Dermis microvascular lymphatic vessel endothelial cell (primary cell): ENCODE measurements around the gene NOSTRIN. TPM values are rescaled to one million over a fixed set of nuclear protein-coding genes. Genes with fewer than 3 reads are reported as not detected.
"Not testable (repeated sequence)": the region's sequence is repeated elsewhere in the genome, so short reads cannot be mapped to it uniquely, and the experiment has no call there.

Experiments
- DNase-seq, 2 donors: peaks; one replicate each; pipeline versions ENCODE4 v3.0.0 to v3.0.0-alpha.2; 2010; ENCODE audit warnings: low read depth in 2 of 2
- total RNA-seq: library from RNA; depleted of rRNA; stranded (reverse); fragments of >200 nt; gene quantifications from 2 replicates; pipeline ENCODE4 v1.2.1, GENCODE V29; 2014

NOSTRIN gene, protein sequence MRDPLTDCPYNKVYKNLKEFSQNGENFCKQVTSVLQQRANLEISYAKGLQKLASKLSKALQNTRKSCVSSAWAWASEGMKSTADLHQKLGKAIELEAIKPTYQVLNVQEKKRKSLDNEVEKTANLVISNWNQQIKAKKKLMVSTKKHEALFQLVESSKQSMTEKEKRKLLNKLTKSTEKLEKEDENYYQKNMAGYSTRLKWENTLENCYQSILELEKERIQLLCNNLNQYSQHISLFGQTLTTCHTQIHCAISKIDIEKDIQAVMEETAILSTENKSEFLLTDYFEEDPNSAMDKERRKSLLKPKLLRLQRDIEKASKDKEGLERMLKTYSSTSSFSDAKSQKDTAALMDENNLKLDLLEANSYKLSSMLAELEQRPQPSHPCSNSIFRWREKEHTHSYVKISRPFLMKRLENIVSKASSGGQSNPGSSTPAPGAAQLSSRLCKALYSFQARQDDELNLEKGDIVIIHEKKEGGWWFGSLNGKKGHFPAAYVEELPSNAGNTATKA
- 2.5 and 2.8 TPM in 2 replicates for total RNA-seq

DNA sequence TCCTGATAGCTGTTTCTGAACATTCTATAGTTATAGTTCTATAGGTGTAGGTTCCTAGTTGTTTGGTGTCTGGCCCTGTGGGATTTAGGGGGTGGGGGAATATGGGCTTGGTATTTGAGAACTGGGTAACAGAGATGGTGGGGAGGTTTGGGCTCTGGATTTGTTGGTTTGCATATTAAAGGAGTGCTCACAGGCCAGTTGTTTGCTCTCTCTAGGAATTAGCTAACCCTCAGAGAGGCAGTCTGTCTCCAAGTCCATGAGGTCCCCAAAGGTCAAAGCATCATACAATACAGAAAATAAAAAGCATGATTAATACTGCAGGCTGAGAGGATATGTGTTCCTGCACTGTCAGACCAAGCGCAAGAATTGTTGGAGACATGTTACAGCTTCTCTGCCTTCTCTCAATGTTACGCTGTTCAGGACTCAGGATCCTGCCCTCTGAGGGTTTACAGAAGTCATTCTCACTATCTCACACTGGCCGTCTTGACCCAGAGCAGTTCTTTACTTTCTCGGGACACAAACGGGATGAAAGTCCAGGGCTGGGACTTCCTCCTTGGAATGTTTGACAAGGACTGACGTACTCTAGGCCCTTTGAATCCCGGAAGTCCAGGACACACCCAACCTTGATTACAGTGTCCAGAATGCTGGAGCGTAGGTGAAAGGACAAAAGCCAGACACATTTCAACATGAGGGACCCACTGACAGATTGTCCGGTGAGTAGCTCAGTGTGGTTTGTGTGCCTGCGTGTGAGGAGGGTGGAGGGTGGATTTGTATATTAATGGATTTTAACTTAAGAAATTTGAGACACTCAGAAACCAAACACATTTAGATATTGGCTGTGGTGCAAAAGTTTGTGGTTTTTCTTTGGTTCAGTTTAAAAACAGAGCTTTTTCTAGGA lies at the start of gene NOSTRIN:
NOSTRIN (plus strand) TSS at position 677 of the 898 bp plus-strand sequence; CDS start at position 687, 10 bp downstream.
- no peak for DNase-seq

DNA sequence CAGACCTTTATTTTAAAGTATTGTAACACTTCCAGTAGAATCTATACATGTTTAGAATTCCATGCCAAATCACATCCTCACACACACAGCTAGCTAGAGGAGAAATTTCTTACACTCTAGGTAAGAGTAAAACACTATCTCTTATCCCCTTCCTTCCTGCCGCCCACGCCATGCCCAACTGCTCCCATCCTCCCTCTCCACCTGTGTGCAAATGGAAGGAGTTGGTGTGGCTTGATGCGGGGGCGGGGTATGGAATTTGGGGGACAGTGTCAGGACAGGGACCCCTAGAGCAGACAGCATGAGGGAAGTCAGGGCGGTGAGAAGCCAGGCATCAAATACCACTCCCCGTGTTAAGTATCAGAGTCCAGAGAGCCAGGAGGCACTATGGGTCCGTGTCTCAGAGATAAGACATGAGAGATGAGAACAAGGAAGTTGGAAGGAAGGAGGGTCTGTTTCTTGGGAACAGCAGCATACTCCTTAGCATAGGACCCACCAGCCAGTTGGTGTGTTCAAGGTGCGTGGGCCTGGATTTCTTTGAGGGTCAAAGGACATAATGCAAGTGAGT lies 48.6 kb upstream of the NOSTRIN start:
- DNase-seq: no peak

DNA sequence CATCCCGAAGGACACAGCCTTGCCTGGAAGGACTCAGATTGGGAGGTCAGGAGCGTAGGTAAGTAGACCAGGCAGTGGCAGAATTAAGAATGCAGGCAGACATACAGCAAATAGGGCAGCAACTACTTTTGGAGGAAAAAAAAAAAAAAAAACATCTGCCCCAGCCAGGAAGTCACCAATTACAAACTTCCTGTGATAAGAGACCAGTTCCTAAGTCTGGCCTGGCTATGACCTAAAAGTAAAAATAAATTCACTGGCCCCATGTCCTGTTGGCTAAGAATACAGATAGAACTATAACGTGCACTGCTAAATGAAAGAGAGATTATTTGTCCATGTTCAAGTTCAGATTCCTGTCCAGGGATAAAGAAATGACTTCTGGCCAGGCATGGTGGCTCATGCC lies 45.2 kb upstream of the NOSTRIN start:
- DNase-seq: peak; percentile 63 to 71

DNA sequence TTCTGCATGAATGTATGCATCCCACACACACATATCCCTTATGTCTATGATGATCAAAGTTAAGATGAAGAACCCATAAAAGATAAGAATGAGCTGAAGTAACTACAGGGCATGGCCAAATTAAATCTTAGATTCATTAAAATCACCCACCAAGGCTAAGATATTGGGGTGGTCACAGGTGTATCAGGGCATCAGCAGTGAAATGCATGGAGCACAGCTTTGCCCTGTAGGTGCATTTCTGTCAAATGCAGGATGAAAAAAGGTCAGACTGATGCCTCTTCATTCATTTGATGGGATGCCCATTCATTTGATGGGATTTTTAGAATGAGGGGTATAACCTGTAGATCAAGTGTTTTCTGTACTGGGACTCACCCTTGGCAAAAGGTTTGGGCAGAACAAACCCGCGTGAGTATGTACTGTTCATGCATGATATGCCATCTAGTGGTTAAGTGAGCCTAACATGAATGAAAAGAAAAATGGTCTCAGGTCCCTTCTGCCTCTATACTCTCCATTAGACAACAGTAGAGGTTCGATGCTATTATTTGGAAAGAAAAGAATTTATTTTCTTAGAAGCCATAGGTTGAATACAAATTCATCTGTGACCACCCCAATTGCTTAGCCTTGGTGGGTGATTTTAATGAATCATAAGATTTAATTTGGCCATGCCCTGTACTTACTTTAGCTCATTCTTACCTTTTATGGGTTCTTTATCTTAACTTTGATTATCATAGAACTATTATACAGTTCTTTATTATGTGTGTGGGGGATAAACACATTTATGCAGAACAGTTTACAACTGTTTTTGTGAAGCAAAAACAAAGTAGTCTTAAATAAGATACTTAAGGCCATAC lies 43.2 kb upstream of the NOSTRIN start:
- peak; percentile 62 to 67 for DNase-seq

DNA sequence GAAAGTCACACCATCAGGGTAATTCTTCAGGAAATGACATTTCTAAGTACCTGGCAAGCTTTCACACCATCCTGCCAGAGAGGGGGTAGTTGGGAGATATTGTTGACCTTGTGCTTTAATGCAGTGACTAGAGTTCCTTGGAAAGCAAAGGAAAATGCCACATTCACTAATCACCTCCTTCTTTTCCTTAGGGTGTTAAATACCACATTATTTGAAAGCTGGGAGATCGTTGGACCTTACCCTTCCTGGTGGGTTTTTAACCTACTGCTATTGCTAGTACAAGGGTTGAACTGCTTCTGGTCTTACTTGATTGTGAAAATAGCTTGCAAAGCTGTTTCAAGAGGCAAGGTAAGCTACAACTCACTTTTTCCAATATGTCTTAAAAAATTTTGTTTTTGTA lies 37.0 kb upstream of the NOSTRIN start:
- DNase-seq: no peak

DNA sequence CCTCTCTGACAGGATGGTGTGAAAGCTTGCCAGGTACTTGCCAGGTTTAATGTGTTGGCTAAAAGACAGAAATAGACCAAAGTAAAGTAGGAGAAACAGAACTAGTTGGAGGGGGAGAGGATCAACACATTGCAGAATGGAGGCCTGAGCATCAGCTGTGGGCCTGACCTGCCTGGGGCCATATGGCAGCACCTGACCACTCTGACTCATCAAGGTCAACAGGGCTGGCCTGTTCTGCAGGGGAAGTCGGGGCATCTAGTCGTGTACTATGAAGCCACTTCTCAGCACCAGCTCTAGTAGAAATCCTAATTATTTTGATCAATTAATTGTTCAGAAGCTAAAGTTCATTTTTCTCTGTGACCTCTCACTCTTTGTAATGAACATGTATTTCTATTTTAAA lies 35.8 kb upstream of the NOSTRIN start:
- no peak for DNase-seq

DNA sequence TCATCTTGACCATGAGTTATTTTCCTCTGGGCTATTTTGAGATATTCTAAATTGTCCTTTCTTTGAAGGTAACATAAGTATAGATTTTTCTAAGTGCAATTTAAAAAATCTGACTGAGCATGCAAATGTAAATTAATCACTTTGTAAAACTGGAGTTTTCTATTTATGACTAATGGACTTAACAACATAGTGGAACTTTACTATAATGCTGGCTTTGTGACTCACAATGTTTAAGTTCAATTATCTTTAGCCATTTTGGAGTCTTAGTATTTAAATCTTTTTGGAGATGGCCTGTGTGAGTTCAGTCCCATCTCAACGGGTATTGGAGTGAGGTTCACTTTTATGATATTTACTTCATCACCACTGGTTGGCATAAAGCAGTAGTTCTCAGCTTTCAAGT lies 35.2 kb upstream of the NOSTRIN start:
- DNase-seq: no peak

DNA sequence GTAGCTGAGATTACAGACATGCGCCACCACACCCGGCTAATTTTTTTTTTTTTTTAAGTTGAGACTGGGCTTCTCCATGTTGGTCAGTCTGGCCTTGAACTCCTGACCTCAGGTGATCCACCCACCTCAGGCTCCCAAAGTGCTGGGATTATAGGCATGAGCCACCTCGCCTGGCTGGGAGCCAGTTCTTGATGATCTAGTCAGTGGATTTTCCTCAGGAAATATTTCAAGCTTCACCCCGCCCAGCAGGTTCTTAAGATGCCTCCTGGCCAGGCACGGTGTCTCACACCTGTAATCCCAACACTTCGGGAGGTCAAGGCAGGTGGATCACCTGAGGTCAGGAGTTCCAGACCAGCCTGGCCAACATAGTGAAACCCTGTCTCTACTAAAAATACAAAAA lies 34.1 kb upstream of the NOSTRIN start:
- not testable (repeated sequence) for DNase-seq

DNA sequence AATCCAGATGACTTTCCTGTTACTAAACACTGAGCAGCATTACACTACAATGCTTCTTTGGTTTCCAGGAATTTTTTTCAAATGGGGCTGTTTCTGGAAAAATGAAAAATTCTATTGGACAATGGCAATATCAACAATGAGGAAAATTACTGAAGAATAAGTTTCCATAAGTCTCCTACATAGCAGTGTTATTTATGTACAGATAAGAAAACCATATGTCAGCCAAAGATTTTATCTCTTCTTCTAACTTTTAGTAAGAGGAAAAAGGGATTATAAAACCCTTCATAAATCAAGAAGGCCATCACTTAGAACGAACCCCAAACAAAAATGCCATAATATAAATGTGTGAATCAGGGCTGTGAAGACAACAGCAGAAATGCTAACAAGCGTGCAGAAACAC lies 31.6 kb upstream of the NOSTRIN start:
- no peak for DNase-seq

DNA sequence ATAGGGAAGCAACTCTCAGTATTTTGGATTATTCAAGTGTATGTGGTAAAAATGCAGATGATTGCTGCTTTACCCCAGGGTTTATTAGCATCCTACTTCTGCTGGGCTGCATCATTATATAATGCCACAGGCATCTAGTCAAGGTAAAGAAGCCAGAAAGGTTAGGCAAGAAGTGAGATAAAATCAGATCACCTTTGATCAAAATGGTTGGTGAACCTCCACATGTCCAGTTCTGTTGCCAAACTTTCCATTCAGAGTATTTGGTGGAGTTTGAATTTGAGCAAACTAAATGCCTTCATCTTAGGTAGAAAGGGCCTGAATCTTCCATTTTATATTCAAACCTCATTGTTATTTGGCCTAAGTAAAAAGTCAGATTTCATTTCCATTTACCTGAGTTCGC lies 29.7 kb upstream of the NOSTRIN start:
- DNase-seq: no peak

DNA sequence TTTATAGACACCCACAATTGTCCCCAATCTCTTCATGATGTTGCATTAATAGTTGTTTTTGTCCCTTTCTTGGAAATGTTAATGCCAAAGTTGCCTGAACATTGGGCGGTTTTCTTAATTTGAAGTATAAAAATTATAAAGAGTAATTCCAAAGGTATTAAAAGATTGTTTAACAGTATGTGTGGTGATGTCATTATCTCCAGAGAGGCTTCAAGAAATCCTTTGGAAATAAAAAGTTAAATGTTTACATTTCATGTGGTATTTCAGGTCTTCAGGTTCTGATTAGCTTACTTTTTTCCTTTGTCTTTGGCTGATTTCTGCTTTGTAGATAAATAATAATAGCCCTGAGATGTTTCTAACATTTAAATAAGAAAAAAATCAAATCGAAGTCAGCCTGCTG lies 29.3 kb upstream of the NOSTRIN start:
- no peak for DNase-seq

DNA sequence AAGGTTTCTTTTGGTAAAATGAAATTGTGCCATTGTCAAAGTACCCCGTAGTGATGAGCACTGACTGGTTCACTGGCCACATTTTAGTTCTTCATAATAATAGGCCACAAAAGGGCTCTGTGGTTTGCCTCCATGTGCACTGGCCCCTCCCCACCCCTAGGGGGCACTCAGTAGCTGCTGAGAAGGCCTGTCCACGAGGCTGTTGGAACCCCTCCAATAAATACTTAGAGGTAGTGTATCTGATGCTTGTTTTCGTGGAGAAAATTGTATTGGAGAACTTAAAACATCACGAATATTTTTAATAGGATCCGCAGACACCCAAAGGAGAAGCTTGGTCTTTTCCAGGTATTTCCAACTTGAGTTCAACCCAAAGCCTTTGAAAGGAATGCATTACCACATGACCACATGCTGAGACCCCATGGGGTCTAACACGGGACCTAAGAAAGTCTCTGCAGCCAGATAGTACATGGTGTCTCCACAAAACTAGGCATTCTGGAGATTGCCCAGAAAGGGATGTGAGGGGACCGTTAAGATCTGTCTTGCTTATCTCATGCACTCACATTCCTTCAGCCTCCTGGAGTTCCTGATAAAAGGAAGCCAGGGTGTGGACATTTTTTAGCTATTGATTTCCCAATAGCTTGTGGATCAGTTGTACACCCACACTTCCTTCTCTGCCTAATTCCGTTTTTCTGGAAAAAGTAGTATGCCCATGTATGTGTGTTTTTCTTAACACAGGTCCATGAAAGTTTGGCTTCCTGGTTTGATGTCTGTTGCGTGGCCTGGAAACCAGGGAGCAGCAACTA lies 28.5 kb upstream of the NOSTRIN start:
- peak; percentile 72 to 83 for DNase-seq

DNA sequence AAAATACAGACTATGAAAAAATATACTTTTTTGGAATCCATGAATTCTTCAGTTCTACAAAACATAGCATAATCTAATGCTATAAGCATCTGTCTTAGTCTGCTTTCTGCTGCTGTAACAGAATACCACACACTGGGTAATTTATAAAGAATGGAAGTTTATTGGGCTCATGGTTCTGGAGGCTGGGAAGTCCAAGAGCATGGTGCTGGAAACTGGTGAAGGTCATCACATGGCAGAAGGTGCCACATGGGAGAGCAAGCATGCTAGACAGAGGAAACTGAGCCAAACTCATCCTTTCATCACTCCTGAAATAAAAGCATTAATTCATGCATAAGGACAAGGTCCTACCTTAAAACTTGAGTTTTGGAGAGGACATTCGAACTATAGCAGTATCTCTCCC lies 26.6 kb upstream of the NOSTRIN start:
- DNase-seq: no peak

DNA sequence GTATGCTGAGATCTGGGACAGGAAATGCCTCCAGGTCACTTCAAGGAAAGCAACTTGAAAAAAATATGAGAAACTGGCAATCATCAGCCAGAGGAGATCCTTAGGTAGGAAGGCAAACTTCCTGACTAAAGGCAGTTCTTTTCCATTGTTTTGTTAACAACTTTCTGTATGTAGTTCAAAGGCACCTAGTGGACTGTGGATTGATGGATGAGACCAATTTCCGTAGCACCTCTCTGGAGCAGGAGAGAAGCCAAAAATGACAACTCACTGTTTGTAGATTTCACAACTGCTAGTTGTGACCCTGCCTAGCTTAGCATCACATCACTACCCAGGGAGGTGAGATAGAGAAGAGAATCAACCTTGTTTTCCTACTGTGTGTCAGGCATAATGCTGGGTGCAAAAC lies 21.8 kb upstream of the NOSTRIN start:
- peak; percentile 81 to 93 for DNase-seq

DNA sequence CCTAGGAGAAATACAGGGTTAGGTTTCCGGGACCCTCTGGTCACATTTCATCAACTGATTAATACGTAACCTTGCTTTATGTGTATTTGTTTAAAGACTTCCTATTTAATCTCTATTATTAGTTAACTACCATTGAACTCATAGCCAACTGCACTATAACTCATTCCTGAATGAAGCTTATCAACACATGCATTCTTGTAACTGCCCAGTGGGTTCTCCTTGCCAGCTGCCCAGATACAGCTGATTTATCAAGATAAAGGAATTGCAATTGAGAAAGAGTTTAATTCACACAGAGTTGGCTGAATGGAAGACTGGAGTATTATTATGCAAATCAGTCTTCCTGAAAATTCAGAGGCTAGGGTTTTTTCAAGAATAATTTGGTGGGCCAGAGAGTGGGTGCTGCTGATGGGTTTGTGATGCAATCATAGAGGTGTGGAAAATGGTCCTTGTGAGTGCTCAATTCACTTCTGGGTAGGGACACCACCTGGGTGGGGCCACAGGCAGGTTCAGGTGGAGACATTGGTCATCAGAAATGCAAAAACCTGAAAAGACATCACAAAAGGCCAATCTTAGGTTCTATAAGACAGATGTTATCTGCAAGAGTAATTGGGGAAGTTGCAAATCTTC lies 21.1 kb upstream of the NOSTRIN start:
- no peak for DNase-seq

DNA sequence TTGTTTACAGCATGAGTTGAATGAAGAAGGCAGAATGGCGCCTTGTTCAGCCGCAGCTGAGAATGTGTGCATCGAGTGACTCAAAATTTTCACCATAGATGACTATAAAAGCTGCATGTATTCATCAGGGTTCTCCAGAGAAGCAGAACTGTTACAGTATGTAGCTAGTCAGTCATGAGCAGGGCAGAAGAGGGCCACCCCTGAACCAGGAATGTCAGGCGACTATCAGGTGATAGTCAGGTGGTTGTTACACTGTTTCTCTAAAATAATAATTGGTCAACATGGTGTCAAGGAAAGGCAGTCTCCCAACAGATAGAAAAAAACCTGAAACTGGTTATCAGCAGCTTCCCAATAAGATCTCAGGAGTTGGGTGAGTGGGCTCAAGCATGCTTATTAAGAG lies 20.2 kb upstream of the NOSTRIN start:
- DNase-seq: no peak

DNA sequence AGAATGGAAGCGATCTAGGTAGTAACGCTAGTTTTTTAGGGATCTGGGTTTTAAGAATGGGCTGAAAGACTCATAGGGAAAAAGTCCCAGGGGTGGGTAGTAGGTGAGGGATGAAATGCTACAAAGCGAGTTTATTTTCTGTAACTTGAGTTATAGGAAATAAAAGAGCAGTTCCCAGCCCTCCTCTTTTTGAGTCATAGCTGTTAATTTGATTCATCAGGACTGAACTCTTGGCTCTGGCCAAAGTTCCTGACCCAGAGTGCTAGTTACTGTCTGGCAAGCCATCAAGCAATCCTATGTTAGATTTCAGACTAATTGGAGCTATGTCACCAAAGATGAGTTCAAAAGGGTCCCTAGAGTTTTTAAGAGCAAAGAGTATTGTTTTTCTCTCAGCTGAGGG lies 17.4 kb upstream of the NOSTRIN start:
- DNase-seq: no peak

DNA sequence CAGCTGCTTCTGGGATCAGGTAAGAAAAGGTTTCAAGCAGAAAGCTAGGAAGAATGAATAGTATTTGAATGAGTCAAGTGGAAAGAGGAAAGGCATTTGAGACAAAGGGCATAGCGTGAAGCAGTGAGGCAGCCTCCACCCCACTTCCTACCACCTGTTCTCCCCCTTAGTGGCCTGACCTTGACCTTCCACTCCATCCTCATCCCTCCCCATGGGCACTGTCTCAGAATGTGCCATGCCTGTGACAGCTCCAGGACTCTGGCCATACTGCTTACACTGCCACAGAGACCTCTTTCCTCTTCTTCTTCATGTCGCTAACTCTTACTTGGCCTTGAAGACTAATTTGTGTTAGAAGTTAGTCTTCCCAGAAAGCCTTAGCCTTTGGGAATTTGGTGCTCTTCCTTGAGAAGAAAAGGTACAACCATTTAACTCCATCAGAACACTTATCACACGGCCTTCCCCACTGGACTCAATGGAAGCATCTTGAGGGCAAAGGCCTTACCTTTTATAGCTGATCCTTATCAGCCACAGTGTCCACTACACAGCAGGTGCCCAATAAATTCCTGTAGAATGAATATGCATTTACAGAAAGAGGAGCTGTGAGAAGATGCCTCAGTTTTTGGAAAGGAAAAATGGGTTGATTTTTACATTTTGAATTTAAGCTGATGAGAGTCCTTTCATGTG lies 15.2 kb upstream of the NOSTRIN start:
- DNase-seq: no peak

DNA sequence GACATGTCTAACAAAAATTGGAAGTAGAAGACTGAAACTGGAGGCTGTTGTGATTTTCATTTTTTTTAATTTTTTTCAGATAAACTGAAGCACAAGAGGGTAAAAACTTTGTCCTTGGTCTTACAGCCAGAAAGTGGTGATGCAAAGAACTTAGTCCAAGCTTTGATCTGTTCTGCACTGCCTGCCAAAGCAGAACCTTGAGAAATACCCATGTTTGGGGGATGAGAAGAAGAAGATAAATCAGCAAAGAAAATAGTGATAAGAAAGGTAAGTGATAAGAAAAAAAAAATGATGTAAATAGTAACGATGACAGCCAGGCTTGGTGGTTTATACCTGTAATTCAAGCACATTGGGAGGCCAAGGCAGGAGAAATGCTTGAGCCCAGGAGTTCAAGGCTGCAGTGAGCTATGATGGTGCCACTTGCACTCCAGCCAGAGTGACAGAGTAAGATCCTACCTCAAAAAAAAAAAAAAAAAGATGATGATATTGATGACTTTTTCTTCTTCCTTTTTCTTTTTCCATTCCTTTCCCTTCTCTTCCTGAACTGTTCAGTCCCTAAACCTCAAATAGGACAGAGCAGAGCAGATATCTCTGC lies 14.6 kb upstream of the NOSTRIN start:
- no peak for DNase-seq
